Memory B cell (primary cell): ENCODE measurements around the gene CLVS2.

ENCODE experiments used
- ATAC-seq: fragments of 150-1000 bp; cut with Tn5 transposase; 2 replicates; pipeline ENCODE4 v1.10.0; 2021; ENCODE audit warnings: low read depth, mild to moderate bottlenecking, moderate library complexity
- DNase-seq, 2 donors: peaks; one replicate each; pipeline ENCODE4 v3.0.0; 2022; ENCODE audit warnings: low spot score in 2 of 2
- H3K27ac Mint-ChIP-seq: one replicate; pipeline ENCODE4 v1.8.0; 2022; ENCODE audit warnings: mild to moderate bottlenecking, moderate library complexity, mixed read lengths
- H3K27me3 Mint-ChIP-seq: one replicate; pipeline ENCODE4 v1.8.0; 2022; ENCODE audit warnings: mixed read lengths
- H3K36me3 Mint-ChIP-seq: one replicate; pipeline ENCODE4 v1.8.0; 2022; ENCODE audit warnings: mild to moderate bottlenecking, mixed read lengths
- H3K4me1 Mint-ChIP-seq: one replicate; pipeline ENCODE4 v1.8.0; 2022; ENCODE audit warnings: mixed read lengths
- H3K4me3 Mint-ChIP-seq: one replicate; pipeline ENCODE4 v1.8.0; 2022; ENCODE audit warnings: mild to moderate bottlenecking, moderate library complexity, mixed read lengths
- H3K9me3 Mint-ChIP-seq: one replicate; pipeline ENCODE4 v1.8.0; 2022; ENCODE audit warnings: mixed read lengths

Gene CLVS2

DNA sequence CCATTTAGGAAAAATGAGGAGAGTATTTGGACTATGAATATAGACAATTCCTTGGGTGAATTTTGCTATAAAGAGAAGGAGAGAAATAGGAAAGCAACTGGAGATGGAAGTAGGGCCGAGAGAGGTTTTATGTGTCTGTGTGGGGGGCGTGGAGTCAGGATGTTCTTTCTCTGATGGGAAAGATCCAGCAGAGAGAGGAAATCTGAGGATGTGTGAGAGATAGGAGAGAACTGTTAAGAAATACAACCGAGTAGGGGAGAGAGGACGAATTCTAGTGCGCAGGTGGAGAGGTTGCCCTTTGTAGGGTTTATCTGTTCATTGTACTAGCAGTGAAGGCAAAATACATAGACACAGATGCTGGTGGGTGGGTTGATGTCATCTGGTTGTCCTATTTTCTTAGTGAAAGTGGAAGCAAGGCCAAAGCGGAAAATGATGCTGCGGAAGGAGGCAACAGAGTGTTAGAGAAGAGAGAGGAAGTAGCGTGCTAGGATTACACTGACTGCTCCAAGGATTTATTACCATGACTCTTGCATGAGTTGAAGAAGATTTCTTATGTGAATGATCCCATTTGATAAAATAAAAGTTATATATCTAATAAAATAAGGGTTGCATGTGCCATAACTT is 57.7 kb downstream of the CLVS2 start:
- Mint-ChIP-seq H3K27ac (no peak overlapping the region), H3K4me3 (no peak overlapping the region), H3K4me1 (no peaks in the 10 kb centered on the region), H3K36me3 (no peaks in the 10 kb centered on the region), H3K9me3 (no peaks in the 10 kb centered on the region), H3K27me3 (no peaks in the 10 kb centered on the region)
- DNase-seq (no peak), ATAC-seq (no peak)

DNA sequence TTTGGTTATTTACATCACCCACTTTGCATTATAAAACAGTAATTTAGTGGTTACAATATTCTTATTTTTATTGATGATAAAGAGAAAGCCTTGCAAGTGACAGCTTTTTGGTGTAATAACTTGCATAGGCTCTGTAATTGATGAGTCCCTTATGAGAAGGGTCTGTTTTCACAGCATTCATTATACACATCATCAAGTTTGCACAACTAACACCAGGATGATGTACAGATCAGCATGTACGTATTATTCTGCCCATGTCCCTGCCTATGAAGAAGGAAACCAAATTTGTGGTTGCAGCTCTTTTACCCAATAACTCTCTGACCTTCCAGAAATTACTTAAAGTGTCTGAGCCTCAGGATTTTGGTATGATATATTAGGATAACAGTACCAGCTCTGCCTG is 59.2 kb downstream of the CLVS2 start:
- no peaks in the 10 kb centered on the region for H3K36me3 Mint-ChIP-seq
- no peak overlapping the region for H3K4me3 Mint-ChIP-seq
- no peaks in the 10 kb centered on the region for H3K9me3 Mint-ChIP-seq
- ATAC-seq (no peak), DNase-seq (no peak)
- H3K27me3 Mint-ChIP-seq: no peaks in the 10 kb centered on the region
- H3K4me1 Mint-ChIP-seq: no peaks in the 10 kb centered on the region
- H3K27ac Mint-ChIP-seq: no peak overlapping the region

DNA sequence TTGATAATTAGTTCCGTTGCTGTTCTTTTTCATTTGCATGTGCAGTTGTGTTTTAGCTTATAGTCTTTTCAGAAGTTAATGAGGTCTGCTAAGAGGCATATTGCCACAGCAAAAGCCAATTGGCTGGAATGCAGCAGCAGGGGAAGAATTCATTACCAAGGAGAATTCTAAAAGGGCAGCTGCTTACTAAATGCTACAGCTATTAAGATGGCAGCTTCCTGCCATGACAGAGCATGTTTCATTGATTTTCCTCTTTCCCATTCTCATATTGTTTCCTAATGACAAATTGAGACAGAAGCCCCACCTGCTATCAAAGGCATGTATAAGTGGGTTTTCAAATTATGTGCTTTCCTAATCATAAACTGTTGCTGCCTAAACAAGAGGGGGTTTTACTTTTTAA is 66.6 kb downstream of the CLVS2 start:
- Mint-ChIP-seq H3K27ac (no peak overlapping the region), H3K9me3 (peaks cover 2% of the 10 kb centered on the region), H3K4me1 (no peaks in the 10 kb centered on the region), H3K4me3 (no peak overlapping the region), H3K36me3 (no peaks in the 10 kb centered on the region), H3K27me3 (no peaks in the 10 kb centered on the region)
- no peak for ATAC-seq
- no peak for DNase-seq

DNA sequence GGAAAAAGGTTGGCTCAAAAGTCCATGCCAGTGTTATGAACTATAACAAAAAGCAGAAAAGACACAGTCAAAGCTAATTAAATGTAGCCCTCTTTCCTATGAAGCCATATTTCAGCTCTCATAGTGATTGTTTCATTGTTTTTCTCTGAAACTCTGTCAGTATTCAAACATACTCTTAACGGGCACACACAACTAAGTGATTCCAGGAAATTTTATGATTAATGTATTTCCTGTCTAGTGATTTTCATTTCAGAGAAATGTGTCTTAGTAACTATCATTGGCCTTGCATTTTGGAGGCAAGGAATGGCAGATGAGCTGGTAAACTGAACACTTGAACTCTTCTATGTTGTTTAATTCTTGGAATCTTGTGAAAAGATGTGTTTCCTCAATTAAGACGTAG is 68.0 kb downstream of the CLVS2 start:
- no peak for DNase-seq
- Mint-ChIP-seq H3K27ac (no peak overlapping the region), H3K4me3 (no peak overlapping the region), H3K4me1 (no peaks in the 10 kb centered on the region), H3K27me3 (no peaks in the 10 kb centered on the region), H3K36me3 (no peaks in the 10 kb centered on the region), H3K9me3 (peaks cover 2% of the 10 kb centered on the region)
- no peak for ATAC-seq

DNA sequence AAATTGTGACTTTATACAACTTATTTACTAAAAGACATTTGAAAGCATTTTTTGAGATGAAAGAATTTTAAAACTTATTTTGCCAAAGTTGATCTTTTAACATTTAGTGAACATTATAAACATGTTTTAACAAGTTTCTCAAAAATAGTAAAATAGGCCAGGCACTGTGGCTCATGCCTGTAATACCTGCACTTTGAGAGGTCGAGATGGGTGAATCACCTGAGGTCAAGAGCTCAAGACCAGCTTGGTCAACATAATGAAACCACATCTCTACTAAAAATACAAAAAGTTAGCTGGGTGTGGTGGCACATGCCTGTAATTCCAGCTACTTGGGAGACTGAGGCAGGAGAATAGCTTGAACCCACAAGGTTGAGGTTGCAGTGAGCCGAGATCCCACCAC is 78.6 kb downstream of the CLVS2 start:
- ATAC-seq (no peak), DNase-seq (no peak)
- H3K4me1 Mint-ChIP-seq: no peaks in the 10 kb centered on the region
- no peak overlapping the region for H3K4me3 Mint-ChIP-seq
- no peaks in the 10 kb centered on the region for H3K9me3 Mint-ChIP-seq
- no peaks in the 10 kb centered on the region for H3K27me3 Mint-ChIP-seq
- H3K36me3 Mint-ChIP-seq: no peaks in the 10 kb centered on the region
- no peak overlapping the region for H3K27ac Mint-ChIP-seq

DNA sequence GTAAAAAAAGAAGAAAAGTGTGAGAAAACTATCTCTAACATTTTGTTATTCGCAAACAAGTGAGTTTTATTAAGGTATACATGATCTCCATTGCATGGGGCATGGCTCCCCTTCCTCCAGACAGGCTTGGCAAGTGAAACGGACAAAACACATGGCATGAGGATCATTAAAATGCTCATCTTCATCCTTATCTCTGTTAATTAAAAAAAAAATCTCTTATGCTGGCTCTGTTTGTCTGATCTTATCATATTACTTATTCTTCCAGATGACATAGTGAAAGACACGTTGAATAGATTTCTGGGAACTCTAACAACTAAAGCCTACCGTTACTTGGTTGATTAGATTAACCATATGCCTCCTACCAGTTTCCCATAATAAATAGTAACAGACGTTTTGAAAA is 89.4 kb downstream of the CLVS2 start:
- no peak overlapping the region for H3K27ac Mint-ChIP-seq
- H3K4me3 Mint-ChIP-seq: no peak overlapping the region
- H3K36me3 Mint-ChIP-seq: no peaks in the 10 kb centered on the region
- H3K27me3 Mint-ChIP-seq: no peaks in the 10 kb centered on the region
- H3K4me1 Mint-ChIP-seq: no peaks in the 10 kb centered on the region
- DNase-seq (no peak), ATAC-seq (no peak)
- peaks cover 4% of the 10 kb centered on the region for H3K9me3 Mint-ChIP-seq

DNA sequence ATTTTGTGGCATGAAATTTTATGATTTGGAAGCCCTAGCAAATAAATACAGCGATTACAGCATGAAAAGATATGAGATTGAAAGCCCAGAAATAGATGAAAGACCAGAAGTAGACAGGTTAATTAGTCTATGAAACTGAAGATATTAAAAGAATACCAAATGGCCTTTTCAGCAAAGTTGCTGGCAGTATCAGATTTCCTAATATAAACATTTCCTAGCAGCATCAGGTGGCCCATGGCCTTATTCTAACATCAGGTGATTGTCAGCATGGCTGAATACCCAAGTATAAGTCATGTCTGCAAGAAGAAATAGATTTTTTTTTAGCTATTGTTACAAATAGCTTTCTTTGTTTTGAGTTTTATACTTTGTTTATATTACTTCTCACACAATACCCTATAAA is 93.2 kb downstream of the CLVS2 start:
- Mint-ChIP-seq H3K9me3 (peaks cover 4% of the 10 kb centered on the region), H3K27me3 (no peaks in the 10 kb centered on the region)

DNA sequence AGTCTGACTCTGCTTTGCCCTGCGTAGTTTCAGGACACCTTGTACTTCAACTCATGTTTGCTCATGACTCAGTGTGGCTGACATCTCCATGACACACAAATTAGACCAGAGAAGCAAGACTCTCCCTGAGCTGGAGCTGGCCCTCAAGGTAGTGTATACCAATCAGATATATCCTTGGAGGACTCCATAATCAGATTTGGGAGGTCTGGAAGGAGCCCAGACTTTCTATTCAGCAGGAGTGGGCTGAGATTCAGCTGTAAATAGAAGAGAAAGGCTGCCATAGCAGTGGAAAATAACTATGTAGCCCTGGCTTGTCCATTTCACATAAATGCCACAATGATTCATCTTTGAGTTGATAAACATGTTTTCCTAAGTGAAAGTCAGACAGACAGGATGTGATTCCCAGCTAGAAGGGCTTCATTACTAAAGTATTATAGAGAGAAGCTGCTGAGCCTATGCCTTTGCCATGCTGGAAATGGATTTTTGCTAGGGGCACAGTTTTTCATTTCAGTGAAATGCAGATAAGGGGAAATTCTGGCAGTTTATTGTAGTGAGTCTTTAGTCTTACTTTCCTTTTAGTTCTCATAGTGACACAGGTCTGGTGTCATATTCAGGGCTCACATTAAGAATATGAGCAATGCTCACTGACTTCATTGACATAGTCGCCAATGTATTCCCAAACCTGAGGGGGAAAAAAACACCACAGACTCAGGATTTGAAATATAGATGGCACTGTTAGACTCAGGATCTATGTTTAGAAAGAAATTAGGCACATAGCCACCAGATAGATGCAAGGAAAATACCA is 95.3 kb downstream of the CLVS2 start:
- H3K9me3 Mint-ChIP-seq: peaks cover 1% of the 10 kb centered on the region
- no peak for DNase-seq
- ATAC-seq: no peak

More for the DNA sequence above, 93.2 kb downstream of the CLVS2 start:
- Mint-ChIP-seq H3K27ac (no peak overlapping the region), H3K4me3 (no peak overlapping the region), H3K4me1 (no peaks in the 10 kb centered on the region), H3K36me3 (no peaks in the 10 kb centered on the region)
- ATAC-seq (no peak), DNase-seq (no peak)

DNA sequence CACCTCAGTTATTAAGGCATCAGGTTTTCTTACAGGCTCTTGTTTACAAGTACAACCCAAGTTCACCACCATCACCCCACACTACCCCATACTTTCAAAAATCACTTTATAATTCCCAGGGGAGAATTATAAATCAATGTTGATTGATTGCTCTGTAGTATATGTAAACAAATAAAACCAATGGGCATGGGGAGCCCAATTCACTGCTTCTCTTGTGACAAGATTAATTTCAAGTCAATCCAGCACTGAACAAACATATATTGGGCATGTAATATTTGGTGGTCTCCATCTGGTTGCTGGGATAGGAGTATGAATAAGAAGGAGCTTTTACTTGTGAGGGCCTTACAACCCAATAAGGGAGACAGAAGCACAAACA is 95.8 kb downstream of the CLVS2 start:
- DNase-seq (no peak), ATAC-seq (no peak)
- no peaks in the 10 kb centered on the region for H3K36me3 Mint-ChIP-seq
- H3K27ac Mint-ChIP-seq: no peak overlapping the region
- no peaks in the 10 kb centered on the region for H3K4me1 Mint-ChIP-seq
- no peak overlapping the region for H3K4me3 Mint-ChIP-seq
- H3K27me3 Mint-ChIP-seq: no peaks in the 10 kb centered on the region
- H3K9me3 Mint-ChIP-seq: no peaks in the 10 kb centered on the region

More for the DNA sequence above, 95.3 kb downstream of the CLVS2 start:
- H3K27ac Mint-ChIP-seq: no peak overlapping the region
- no peaks in the 10 kb centered on the region for H3K4me1 Mint-ChIP-seq
- no peaks in the 10 kb centered on the region for H3K36me3 Mint-ChIP-seq
- H3K27me3 Mint-ChIP-seq: no peaks in the 10 kb centered on the region
- no peak overlapping the region for H3K4me3 Mint-ChIP-seq

DNA sequence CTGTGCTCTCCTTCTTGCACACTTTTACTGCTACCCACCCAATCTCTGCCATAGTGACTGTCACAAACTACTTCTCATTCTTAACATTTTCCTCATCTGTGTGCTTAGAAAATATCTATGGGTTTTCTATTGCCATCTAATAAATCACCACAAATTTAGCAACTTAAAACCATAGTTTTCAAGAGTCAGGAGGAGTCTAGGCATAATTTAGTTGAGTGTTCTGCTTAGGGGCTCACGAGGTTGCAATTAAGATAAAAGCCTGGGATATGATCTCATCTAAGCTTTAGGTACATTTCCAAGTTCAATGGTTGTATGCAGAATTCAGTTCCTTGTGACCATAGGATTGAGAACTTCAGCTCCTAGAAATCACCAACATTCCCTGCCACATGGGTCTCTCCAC is 98.8 kb downstream of the CLVS2 start:
- no peaks in the 10 kb centered on the region for H3K36me3 Mint-ChIP-seq
- H3K27ac Mint-ChIP-seq: no peak overlapping the region
- ATAC-seq: no peak
- H3K4me3 Mint-ChIP-seq: no peak overlapping the region
- H3K4me1 Mint-ChIP-seq: no peaks in the 10 kb centered on the region
- no peaks in the 10 kb centered on the region for H3K9me3 Mint-ChIP-seq
- DNase-seq: no peak
- no peaks in the 10 kb centered on the region for H3K27me3 Mint-ChIP-seq

DNA sequence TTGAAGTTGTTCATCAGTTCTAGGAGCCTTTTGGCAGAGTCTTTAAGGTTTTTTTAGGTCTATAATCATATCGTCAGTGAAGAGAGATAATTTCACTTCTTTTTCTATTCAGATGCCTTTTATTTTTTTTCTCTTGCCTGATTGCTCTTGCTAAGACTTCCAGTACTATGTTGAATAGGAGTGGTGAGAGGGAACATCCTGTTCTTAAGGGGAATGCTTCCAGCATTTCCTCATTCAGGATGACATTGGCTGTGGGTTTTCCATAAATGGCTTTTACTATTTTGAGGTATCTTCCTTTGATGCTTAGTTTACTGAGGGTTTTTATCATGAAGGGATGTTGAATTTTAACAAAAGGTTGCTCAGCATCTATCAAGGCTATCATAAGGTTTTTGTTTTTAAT is 109.5 kb downstream of the CLVS2 start:
- ATAC-seq: no peak
- no peak overlapping the region for H3K27ac Mint-ChIP-seq
- no peaks in the 10 kb centered on the region for H3K27me3 Mint-ChIP-seq
- DNase-seq: no peak
- H3K4me3 Mint-ChIP-seq: no peak overlapping the region
- no peaks in the 10 kb centered on the region for H3K36me3 Mint-ChIP-seq
- peaks cover 3% of the 10 kb centered on the region for H3K9me3 Mint-ChIP-seq
- no peaks in the 10 kb centered on the region for H3K4me1 Mint-ChIP-seq

DNA sequence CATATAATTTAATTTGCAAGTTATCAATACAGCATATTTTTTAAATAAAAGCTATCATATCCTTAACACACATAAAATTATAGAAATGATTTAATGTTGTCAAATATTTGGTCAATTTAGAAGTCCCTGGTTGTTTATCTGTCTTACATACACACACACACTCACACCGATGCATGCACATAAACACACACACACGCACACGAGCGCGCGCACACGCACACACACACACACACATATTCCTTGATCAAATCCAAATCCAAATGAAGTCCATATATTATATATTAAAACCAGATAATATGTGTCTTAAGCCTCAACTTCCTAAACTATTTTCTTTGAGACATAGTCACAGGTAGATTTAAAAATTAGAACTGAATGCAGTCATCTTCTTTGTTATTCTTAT is 120.3 kb downstream of the CLVS2 start:
- H3K4me1 Mint-ChIP-seq: no peaks in the 10 kb centered on the region
- no peak for DNase-seq
- H3K9me3 Mint-ChIP-seq: peaks cover 1% of the 10 kb centered on the region

DNA sequence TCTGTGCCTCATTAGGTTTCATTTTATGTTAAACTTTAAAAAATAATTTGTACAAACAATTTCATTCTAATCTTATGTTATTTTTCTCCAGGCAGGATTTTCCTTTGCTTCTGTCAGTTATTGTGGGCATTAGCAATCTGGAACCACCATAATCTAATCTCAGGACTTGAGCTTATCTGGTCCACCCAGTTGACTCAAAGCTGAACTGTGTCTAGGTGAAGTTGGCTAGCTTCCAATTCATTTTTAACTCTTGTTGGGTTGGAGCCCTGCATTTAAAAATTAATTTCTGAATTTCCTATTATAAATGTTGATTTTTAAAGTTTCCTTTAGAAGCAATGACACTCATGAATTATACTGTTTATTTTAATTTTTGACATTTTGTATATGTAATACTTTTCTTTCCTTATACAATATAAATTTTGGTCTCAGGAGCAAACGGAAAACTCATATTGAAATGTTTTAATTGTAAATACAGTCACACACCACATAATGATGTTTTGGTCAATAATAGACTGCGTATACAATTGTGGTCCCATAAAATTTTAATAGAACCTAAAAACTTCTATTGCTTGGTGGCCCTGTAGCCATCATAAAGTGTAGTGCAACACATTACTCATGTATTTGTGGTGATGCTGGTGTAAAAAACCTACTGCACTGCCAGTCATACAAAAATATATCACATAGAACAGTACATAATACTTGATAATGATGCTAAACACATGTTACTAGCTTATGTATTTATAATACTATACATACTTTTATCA is 121.3 kb downstream of the CLVS2 start:
- H3K27me3 Mint-ChIP-seq: no peaks in the 10 kb centered on the region
- H3K4me3 Mint-ChIP-seq: no peak overlapping the region
- H3K9me3 Mint-ChIP-seq: peaks cover 1% of the 10 kb centered on the region
- DNase-seq (no peak), ATAC-seq (no peak)
- H3K27ac Mint-ChIP-seq: no peak overlapping the region
- H3K36me3 Mint-ChIP-seq: no peaks in the 10 kb centered on the region
- H3K4me1 Mint-ChIP-seq: no peaks in the 10 kb centered on the region

More for the DNA sequence above, 120.3 kb downstream of the CLVS2 start:
- H3K27ac Mint-ChIP-seq: no peak overlapping the region
- no peak for ATAC-seq
- no peaks in the 10 kb centered on the region for H3K27me3 Mint-ChIP-seq
- H3K36me3 Mint-ChIP-seq: no peaks in the 10 kb centered on the region
- no peak overlapping the region for H3K4me3 Mint-ChIP-seq

DNA sequence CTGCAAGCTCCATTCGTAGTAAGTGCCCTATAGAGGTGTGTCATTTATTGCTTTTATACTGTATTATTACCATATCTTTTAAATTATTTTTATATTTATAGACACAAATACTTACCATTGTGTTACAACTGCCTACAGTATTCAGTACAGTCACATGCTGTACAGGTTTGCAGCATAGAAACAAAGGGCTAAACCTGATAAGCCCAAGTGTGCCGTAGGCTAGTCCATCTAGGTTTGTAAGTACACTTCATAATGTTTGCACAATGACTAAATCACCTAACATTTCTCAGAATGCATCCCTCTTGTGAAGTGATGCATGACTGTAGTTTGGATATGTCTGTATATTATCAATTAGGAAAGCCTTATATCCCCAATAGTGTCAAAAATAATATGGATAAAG is 122.8 kb downstream of the CLVS2 start:
- no peak overlapping the region for H3K4me3 Mint-ChIP-seq
- DNase-seq (no peak), ATAC-seq (no peak)
- H3K9me3 Mint-ChIP-seq: peaks cover 4% of the 10 kb centered on the region
- H3K4me1 Mint-ChIP-seq: no peaks in the 10 kb centered on the region
- H3K36me3 Mint-ChIP-seq: no peaks in the 10 kb centered on the region
- H3K27me3 Mint-ChIP-seq: no peaks in the 10 kb centered on the region
- no peak overlapping the region for H3K27ac Mint-ChIP-seq
